Mesothelial cell of epicardium (in vitro differentiated cells): ENCODE data around the gene TBC1D5. TPM values are rescaled to one million over a fixed set of nuclear protein-coding genes. Genes with fewer than 3 reads are reported as not detected.

ENCODE experiments used
- DNase-seq, 2 experiments: peaks; one replicate each; pipeline ENCODE4 v3.0.0; 2021; ENCODE audit warnings: low spot score in 2 of 2; ENCODE audit not compliant: unreplicated experiment in 2 of 2
- H3K27ac Mint-ChIP-seq: 2 replicates; pipeline ENCODE4 v1.8.0; 2021; ENCODE audit warnings: mixed read lengths
- H3K27me3 Mint-ChIP-seq: 2 replicates; pipeline ENCODE4 v1.8.0; 2021; ENCODE audit warnings: low read depth, mixed read lengths
- H3K36me3 Mint-ChIP-seq: 2 replicates; pipeline ENCODE4 v1.8.0; 2021; ENCODE audit warnings: mixed read lengths
- H3K4me1 Mint-ChIP-seq: 2 replicates; pipeline ENCODE4 v1.8.0; 2021; ENCODE audit warnings: mixed read lengths
- H3K4me3 Mint-ChIP-seq: 2 replicates; pipeline ENCODE4 v1.8.0; 2021; ENCODE audit warnings: mild to moderate bottlenecking, moderate library complexity, mixed read lengths
- H3K9me3 Mint-ChIP-seq: 2 replicates; pipeline ENCODE4 v1.8.0; 2021; ENCODE audit warnings: mixed read lengths
- CTCF ChIP-seq: fragments of 200-600 bp; sonication (generic); IDR thresholded peaks from one replicate; pipeline ENCODE4 v1.5.0; 2021; ENCODE audit warnings: antibody characterized with exemption; ENCODE audit not compliant: unreplicated experiment
- total RNA-seq: library from RNA; stranded (reverse); gene quantifications from 3 replicates; pipeline ENCODE4 v1.2.1, GENCODE V29; 2021

TBC1D5 gene
- total RNA-seq, 1 donor from 2014 or later = 75.3 TPM

GRCh38 chr3:17154941-17155340 is 587.5 kb downstream of the TBC1D5 start:
- no peak for DNase-seq
- H3K4me3 Mint-ChIP-seq = no peak overlapping the region
- TF ChIP-seq CTCF = no peak
- H3K27me3 Mint-ChIP-seq = no peaks in the 10 kb centered on the region
- peaks cover 44% of the 10 kb centered on the region for H3K36me3 Mint-ChIP-seq
- H3K27ac Mint-ChIP-seq = no peak overlapping the region
- H3K4me1 Mint-ChIP-seq = no peaks in the 10 kb centered on the region
- H3K9me3 Mint-ChIP-seq = peaks cover 9% of the 10 kb centered on the region

- H3K27ac Mint-ChIP-seq = no peak overlapping the region
- no peak for TF ChIP-seq CTCF
- no peaks in the 10 kb centered on the region for H3K4me1 Mint-ChIP-seq
- H3K9me3 Mint-ChIP-seq = peaks cover 9% of the 10 kb centered on the region
- DNase-seq = no peak
- H3K36me3 Mint-ChIP-seq = peaks cover 44% of the 10 kb centered on the region
- H3K27me3 Mint-ChIP-seq = no peaks in the 10 kb centered on the region
- H3K4me3 Mint-ChIP-seq = no peak overlapping the region
Measured at GRCh38 chr3:17154221-17154620, 588.2 kb downstream of the TBC1D5 start.

- Mint-ChIP-seq H3K9me3 (peaks cover 9% of the 10 kb centered on the region), H3K27me3 (no peaks in the 10 kb centered on the region), H3K36me3 (peaks cover 44% of the 10 kb centered on the region), H3K4me1 (no peaks in the 10 kb centered on the region), H3K27ac (no peak overlapping the region), H3K4me3 (no peak overlapping the region)
- no peak for DNase-seq
- TF ChIP-seq CTCF = no peak
Measured at GRCh38 chr3:17153209-17153608, 589.2 kb downstream of the TBC1D5 start.

GRCh38 chr3:17151598-17152373 is 590.6 kb downstream of the TBC1D5 start:
- no peaks in the 10 kb centered on the region for H3K4me1 Mint-ChIP-seq
- no peak for TF ChIP-seq CTCF

GRCh38 chr3:17149076-17149475 is 593.4 kb downstream of the TBC1D5 start:
- peaks cover 9% of the 10 kb centered on the region for H3K9me3 Mint-ChIP-seq
- H3K36me3 Mint-ChIP-seq = peaks cover 31% of the 10 kb centered on the region
- H3K27me3 Mint-ChIP-seq = no peaks in the 10 kb centered on the region
- no peak for DNase-seq
- no peak overlapping the region for H3K4me3 Mint-ChIP-seq
- H3K27ac Mint-ChIP-seq = no peak overlapping the region
- no peaks in the 10 kb centered on the region for H3K4me1 Mint-ChIP-seq
- TF ChIP-seq CTCF = no peak

More at GRCh38 chr3:17151598-17152373, 590.6 kb downstream of the TBC1D5 start:
- no peak for DNase-seq
- no peak overlapping the region for H3K27ac Mint-ChIP-seq
- H3K9me3 Mint-ChIP-seq = peaks cover 9% of the 10 kb centered on the region
- H3K4me3 Mint-ChIP-seq = no peak overlapping the region
- peaks cover 44% of the 10 kb centered on the region for H3K36me3 Mint-ChIP-seq
- no peaks in the 10 kb centered on the region for H3K27me3 Mint-ChIP-seq
